ENCODE measurements around the gene SKA2.

- no peak for TF ChIP-seq CTCF (IDR thresholded peaks at IDR 0.05; ENCODE audit: borderline replicate concordance, extremely low read depth, low read length, poor library complexity, severe bottlenecking)
- no peak for TF ChIP-seq EZH2 (IDR thresholded peaks at IDR 0.05; ENCODE audit: borderline replicate concordance, low read depth, low read length, severe bottlenecking)
Observed at GRCh38 chr17:59161477-59161876, 6.5 kb upstream of the SKA2 start.

All from DND-41 (cell line).